Measurements from ENCODE around the gene GNB1L.

The GNB1L gene

DNA sequence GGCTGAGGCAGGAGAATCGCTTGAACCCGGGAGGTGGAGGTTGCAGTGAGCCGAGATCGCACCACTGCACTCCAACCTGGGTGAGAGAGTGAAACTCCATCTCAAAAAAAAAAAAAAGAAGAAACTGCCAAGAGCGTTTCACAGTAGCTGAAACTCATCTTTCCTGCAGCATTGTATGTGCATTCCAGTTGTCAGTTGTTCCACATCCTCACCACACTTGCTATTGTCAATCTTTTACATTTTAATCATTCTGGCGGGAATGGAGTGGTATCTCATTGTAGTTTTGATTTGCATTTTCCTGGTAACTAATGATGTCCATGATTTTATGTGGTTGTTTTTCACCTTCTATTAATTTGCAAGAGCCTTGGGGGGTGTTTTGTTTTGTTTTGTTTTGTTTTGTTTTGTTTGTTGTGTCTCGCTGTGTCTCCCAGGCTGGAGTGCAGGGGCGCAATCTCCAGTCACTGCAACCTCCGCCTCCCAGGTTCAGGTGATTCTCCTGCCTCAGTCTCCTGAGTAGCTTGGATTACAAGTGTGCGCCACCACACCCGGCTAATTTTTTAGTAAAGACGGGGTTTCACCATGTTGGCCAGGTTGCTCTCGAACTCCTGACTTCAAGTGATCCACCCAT lies 8.1 kb upstream of the GNB1L start:
- TF ChIP-seq, protein P1, sequence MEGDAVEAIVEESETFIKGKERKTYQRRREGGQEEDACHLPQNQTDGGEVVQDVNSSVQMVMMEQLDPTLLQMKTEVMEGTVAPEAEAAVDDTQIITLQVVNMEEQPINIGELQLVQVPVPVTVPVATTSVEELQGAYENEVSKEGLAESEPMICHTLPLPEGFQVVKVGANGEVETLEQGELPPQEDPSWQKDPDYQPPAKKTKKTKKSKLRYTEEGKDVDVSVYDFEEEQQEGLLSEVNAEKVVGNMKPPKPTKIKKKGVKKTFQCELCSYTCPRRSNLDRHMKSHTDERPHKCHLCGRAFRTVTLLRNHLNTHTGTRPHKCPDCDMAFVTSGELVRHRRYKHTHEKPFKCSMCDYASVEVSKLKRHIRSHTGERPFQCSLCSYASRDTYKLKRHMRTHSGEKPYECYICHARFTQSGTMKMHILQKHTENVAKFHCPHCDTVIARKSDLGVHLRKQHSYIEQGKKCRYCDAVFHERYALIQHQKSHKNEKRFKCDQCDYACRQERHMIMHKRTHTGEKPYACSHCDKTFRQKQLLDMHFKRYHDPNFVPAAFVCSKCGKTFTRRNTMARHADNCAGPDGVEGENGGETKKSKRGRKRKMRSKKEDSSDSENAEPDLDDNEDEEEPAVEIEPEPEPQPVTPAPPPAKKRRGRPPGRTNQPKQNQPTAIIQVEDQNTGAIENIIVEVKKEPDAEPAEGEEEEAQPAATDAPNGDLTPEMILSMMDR (IDR thresholded peaks at IDR 0.05; ENCODE audit: low read depth, low read length): no peak
- no peak for DNase-seq (ENCODE audit: low read depth, low spot score)
- no peak overlapping the region for H3K4me3 ChIP-seq (ENCODE audit: low read depth, low read length)
- in situ Hi-C loops (cut with HindIII; ENCODE audit: low sequenced_read_pairs): no loop called here

DNA sequence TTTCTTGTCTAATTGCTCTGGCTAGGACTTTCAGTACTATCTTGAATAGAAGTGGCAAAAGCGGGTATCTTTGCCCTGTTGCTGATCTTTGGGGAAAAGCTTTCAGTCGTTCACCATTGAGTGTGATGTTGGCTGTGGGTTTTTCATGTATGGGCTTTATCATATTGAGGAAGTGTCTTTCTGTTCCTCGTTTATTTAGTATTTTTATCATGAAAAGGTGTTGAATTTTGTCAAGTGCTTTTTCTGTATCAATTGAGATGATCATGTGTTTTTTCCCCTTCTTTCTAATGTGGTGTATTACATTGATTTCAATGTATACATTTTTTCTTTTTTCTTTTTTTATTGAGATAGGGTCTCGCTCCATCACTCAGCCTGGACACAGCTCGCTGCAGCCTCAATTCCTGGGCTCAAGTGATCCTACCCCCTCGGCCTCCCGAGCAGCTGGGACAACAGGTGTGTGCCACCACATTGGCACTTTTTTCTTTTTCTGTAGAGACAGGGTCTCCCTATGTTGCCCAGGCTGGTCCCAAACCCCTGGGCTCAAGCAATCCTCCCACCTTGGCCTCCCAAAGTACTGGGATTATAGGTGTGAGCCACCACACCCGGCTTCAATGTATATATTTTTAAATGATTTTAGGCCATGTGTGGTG lies 5.3 kb upstream of the GNB1L start:
- TF ChIP-seq, protein P1 (IDR thresholded peaks at IDR 0.05; ENCODE audit: low read depth, low read length): no peak
- in situ Hi-C loops (cut with HindIII; ENCODE audit: low sequenced_read_pairs): no loop called here
- H3K4me3 ChIP-seq (ENCODE audit: low read depth, low read length): no peak overlapping the region
- DNase-seq (ENCODE audit: low read depth, low spot score): no peak

GRCh38 chr22:19857382-19857781 lies 2.7 kb upstream of the GNB1L start:
- no peak for DNase-seq (ENCODE audit: low read depth, low spot score)
- TF ChIP-seq, protein P1 (IDR thresholded peaks at IDR 0.05; ENCODE audit: low read depth, low read length): no peak
- H3K4me3 ChIP-seq (ENCODE audit: low read depth, low read length): no peak overlapping the region
- in situ Hi-C loops (cut with HindIII; ENCODE audit: low sequenced_read_pairs): no loop called here

DNA sequence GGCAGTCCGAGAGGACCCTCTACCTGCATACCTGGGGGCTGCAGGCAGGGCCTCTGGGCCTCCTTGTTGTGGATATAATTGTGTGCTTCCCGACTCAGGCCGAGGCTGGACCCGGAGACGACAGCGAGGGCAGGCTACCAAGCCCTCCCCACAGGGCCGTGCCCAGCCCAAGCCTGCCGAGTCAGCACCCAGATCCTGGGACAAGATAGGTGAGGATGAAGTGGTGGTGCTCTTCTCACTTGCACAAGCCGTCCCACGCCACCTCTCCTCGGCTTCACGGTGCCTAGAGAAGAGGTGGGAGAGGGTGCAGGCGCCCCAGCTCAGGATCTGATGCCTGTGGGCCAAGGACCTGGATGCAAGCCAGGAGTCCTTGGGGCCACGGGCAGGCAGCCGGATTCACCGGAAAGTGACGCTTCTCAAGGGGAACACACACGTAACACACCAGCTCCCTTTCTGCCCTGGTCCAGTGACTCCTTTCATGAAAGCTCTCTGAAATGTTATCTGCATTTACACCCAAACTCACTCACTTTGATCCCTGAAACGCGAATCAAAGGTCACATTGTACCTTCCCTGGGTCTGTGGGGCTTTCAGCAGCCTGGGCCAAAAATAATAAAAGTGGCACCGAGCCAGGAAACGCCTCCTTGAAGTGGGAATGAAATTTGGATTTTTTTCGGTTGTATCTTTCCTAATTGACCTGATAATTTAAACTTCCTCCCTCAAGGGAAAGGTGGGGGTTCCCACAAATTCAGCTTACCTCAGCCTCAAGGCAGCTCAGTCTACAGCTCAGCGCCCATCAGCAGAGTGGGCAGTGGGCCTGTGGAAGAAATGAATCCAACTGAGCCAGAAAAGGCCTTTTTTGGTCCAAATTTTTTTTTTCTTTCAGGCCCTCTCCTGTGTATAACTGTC lies 1.1 kb upstream of the GNB1L start:
- DNase-seq (ENCODE audit: low read depth, low spot score): peak; percentile 20
- TF ChIP-seq, protein P1 (IDR thresholded peaks at IDR 0.05; ENCODE audit: low read depth, low read length): no peak
- H3K4me3 ChIP-seq (ENCODE audit: low read depth, low read length): peak overlapping the region; percentile 94
- in situ Hi-C loops (cut with HindIII; ENCODE audit: low sequenced_read_pairs): no loop called here

- peak overlapping the region; percentile 94 for H3K4me3 ChIP-seq (ENCODE audit: low read depth, low read length)
- TF ChIP-seq, protein P1 (IDR thresholded peaks at IDR 0.05; ENCODE audit: low read depth, low read length): no peak
- DNase-seq (ENCODE audit: low read depth, low spot score): peak; percentile 7
- in situ Hi-C loops (cut with HindIII; ENCODE audit: low sequenced_read_pairs): no loop called here
Observed at GRCh38 chr22:19853879-19854777, 546 bp downstream of the GNB1L start.

Measured in astrocyte of the spinal cord (primary cell).